Natural killer cell (primary cell): ENCODE measurements around the gene HOXC6. TPM values are rescaled to one million over a fixed set of nuclear protein-coding genes. Genes with fewer than 3 reads are reported as not detected.

ENCODE experiments used
- ATAC-seq, 3 donors: fragments of 150-1000 bp in 2 of 3; fragments of 200-7000 bp in 1 of 3; cut with Tn5 transposase; 1 replicate in 1 of 3; 2 replicates in 2 of 3; pipeline ENCODE4 v1.10.0; 2021; ENCODE audit warnings: mild to moderate bottlenecking in 2 of 3, moderate library complexity in 2 of 3
- DNase-seq, 2 donors: peaks; one replicate each; pipeline versions ENCODE4 v3.0.0 to v3.0.0-alpha.2; 2013 to 2021; ENCODE audit warnings: mixed read lengths in 1 of 2
- H3K27ac ChIP-seq: one replicate; pipeline ENCODE4 v1.5.1; 2013; ENCODE audit warnings: mild to moderate bottlenecking, low read length
- H3K27me3 ChIP-seq: one replicate; pipeline ENCODE4 v1.6.1; 2013; ENCODE audit warnings: low read length; ENCODE audit not compliant: control insufficient read depth, insufficient read depth
- H3K36me3 ChIP-seq: one replicate; pipeline ENCODE4 v1.6.1; 2013; ENCODE audit warnings: low read length; ENCODE audit not compliant: control insufficient read depth, insufficient read depth
- H3K4me1 ChIP-seq: one replicate; pipeline ENCODE4 v1.6.1; 2013; ENCODE audit warnings: low read length; ENCODE audit not compliant: control insufficient read depth, insufficient read depth
- H3K4me3 ChIP-seq: one replicate; pipeline ENCODE4 v1.5.1; 2013; ENCODE audit warnings: low read length
- H3K9me3 ChIP-seq: one replicate; pipeline ENCODE4 v1.6.1; 2013; ENCODE audit warnings: low read length; ENCODE audit not compliant: control insufficient read depth, insufficient read depth
- H3K27ac Mint-ChIP-seq, 2 donors: one replicate each; pipeline ENCODE4 v1.8.0; 2022; ENCODE audit warnings: mild to moderate bottlenecking in 2 of 2, mixed read lengths in 2 of 2, moderate library complexity in 1 of 2
- H3K27me3 Mint-ChIP-seq, 2 donors: one replicate each; pipeline ENCODE4 v1.8.0; 2022; ENCODE audit warnings: low read depth in 2 of 2, mixed read lengths in 2 of 2
- H3K36me3 Mint-ChIP-seq: one replicate; pipeline ENCODE4 v1.8.0; 2022; ENCODE audit warnings: mixed read lengths
- H3K4me1 Mint-ChIP-seq, 2 donors: one replicate each; pipeline ENCODE4 v1.8.0; 2022; ENCODE audit warnings: mixed read lengths in 2 of 2
- H3K4me3 Mint-ChIP-seq: one replicate; pipeline ENCODE4 v1.8.0; 2022; ENCODE audit warnings: mild to moderate bottlenecking, moderate library complexity, mixed read lengths
- H3K9me3 Mint-ChIP-seq, 2 donors: one replicate each; pipeline ENCODE4 v1.8.0; 2022; ENCODE audit warnings: mixed read lengths in 2 of 2
- CTCF ChIP-seq: fragments of 200-600 bp; IDR thresholded peaks from one replicate; pipeline ENCODE4 v1.8.0; 2022; ENCODE audit warnings: antibody characterized with exemption
- WGBS: methylation state at CpG from one replicate; pipeline ENCODE4 v1.1.7; 2013; ENCODE audit warnings: missing lambda C conversion rate; ENCODE audit not compliant: insufficient coverage; 5-methylcytosine and 5-hydroxymethylcytosine counted together
- intact Hi-C: fragments of 100-400 bp; cut with micrococcal nuclease; formaldehyde crosslinking; loops from one replicate; pipeline ENCODE4 v1.14.2; 2022
- total RNA-seq, 4 donors: library from RNA; stranded (reverse); fragments of 120-200 nt in 1 of 4; gene quantifications; one replicate each; pipeline versions ENCODE4 v1.2.3 to v1.2.4, GENCODE V29; 2013 to 2022

Gene HOXC6
- total RNA-seq, 3 donors from 2014 or later (not counting 1 experiment from before 2014, with no cell fraction given) = not detected

DNA sequence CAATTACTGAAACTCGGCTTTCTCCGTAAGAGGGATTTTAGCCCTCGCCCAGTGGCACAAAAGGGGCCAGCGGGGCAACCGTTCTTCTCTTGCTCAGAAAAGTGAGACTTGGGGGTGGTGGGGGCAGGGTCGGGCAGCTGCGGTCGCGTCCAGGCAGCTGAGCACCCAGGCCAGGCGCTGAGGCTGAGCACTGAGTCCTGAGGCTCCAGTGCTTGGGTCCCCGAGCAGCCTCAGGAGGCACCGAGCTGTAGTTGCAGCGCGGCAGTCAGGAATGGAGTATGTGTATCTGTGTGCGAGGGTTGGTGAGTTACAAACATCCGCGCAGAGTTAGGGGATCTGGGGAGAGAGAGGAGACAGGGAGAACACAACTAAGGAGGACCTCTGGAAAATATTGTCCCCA, 4.1 kb upstream of the HOXC6 start:
- WGBS = 49% methylated on average over 15 of the region's 17 CpGs
- H3K27me3 ChIP-seq = peaks cover 58% of the 10 kb centered on the region
- peaks cover 67 to 76% of the 10 kb centered on the region in 2 donors for H3K27me3 Mint-ChIP-seq
- no peaks in the 10 kb centered on the region for H3K9me3 Mint-ChIP-seq
- H3K4me1 Mint-ChIP-seq = peaks cover 5 to 9% of the 10 kb centered on the region in 2 donors
- no peak for DNase-seq
- no peak overlapping the region for H3K4me3 Mint-ChIP-seq
- H3K36me3 ChIP-seq = no peaks in the 10 kb centered on the region
- TF ChIP-seq CTCF = no peak
- no peak overlapping the region for H3K4me3 ChIP-seq
- H3K9me3 ChIP-seq = no peaks in the 10 kb centered on the region
- H3K27ac Mint-ChIP-seq = no peak overlapping the region
- intact Hi-C loops = no loop called here
- no peak for ATAC-seq
- no peaks in the 10 kb centered on the region for H3K36me3 Mint-ChIP-seq
- H3K27ac ChIP-seq = no peak overlapping the region
- H3K4me1 ChIP-seq = peaks cover 7% of the 10 kb centered on the region

GRCh38 chr12:54024581-54025305, 3.5 kb upstream of the HOXC6 start:
- intact Hi-C loops = no loop called here
- Histone ChIP-seq H3K36me3 (no peaks in the 10 kb centered on the region), H3K27ac (no peak overlapping the region), H3K27me3 (peaks cover 59% of the 10 kb centered on the region), H3K4me1 (peaks cover 3% of the 10 kb centered on the region), H3K4me3 (no peak overlapping the region), H3K9me3 (no peaks in the 10 kb centered on the region)
- no peak for TF ChIP-seq CTCF
- ATAC-seq (no peak), DNase-seq (no peak)
- no peaks in the 10 kb centered on the region for H3K9me3 Mint-ChIP-seq
- no peak overlapping the region for H3K4me3 Mint-ChIP-seq
- peaks cover 71 to 81% of the 10 kb centered on the region in 2 donors for H3K27me3 Mint-ChIP-seq
- H3K27ac Mint-ChIP-seq = no peak overlapping the region
- peaks cover 4 to 8% of the 10 kb centered on the region in 2 donors for H3K4me1 Mint-ChIP-seq
- H3K36me3 Mint-ChIP-seq = no peaks in the 10 kb centered on the region
- 87% methylated on average over 3 of the region's 5 CpGs for WGBS

- DNase-seq (no peak), ATAC-seq (no peak)
- Histone ChIP-seq H3K9me3 (no peaks in the 10 kb centered on the region), H3K27ac (no peak overlapping the region), H3K4me1 (peaks cover 3% of the 10 kb centered on the region), H3K4me3 (no peak overlapping the region), H3K36me3 (no peaks in the 10 kb centered on the region), H3K27me3 (peaks cover 67% of the 10 kb centered on the region)
- no peaks in the 10 kb centered on the region for H3K36me3 Mint-ChIP-seq
- 33% methylated on average over 7 of the region's 7 CpGs for WGBS
- H3K9me3 Mint-ChIP-seq = no peaks in the 10 kb centered on the region
- no peak overlapping the region for H3K4me3 Mint-ChIP-seq
- TF ChIP-seq CTCF = no peak
- intact Hi-C loops = no loop called here
- H3K27ac Mint-ChIP-seq = no peak overlapping the region
- H3K4me1 Mint-ChIP-seq = peaks cover 0 to 4% of the 10 kb centered on the region in 2 donors
- peaks cover 75 to 87% of the 10 kb centered on the region in 2 donors for H3K27me3 Mint-ChIP-seq
Observed at GRCh38 chr12:54025499-54026405, 2.5 kb upstream of the HOXC6 start.
